Fibroblast of skin of left biceps (primary cell): ENCODE data around the gene EVI2A.
A peak's percentile ranks its signal among the peaks of the same experiment; 100 is the strongest.
"Not testable (repeated sequence)": the region's sequence is repeated elsewhere in the genome, so short reads cannot be mapped to it uniquely, and the experiment has no call there.

Experiments used
- DNase-seq, 2 experiments: peaks; one replicate each; pipeline ENCODE4 v3.0.0-alpha.2; 2013; ENCODE audit warnings: low read depth in 2 of 2

The EVI2A gene

GRCh38 chr17:31321481-31321880 lies at the start of gene EVI2A:
EVI2A (minus strand) TSS chr17:31321622; CDS start chr17:31319013, 2,609 bp downstream.
- DNase-seq: peak; percentile 58 to 60

- no peak for DNase-seq
These were observed 47.8 kb upstream of the EVI2A start for GRCh38 chr17:31369266-31369665.

GRCh38 chr17:31366088-31366487 lies 44.7 kb upstream of the EVI2A start:
- no peak for DNase-seq

- no peak for DNase-seq
These were observed 42.6 kb upstream of the EVI2A start for GRCh38 chr17:31364012-31364411.

- DNase-seq: no peak
These were observed 36.5 kb upstream of the EVI2A start for GRCh38 chr17:31357839-31358394.

- DNase-seq: no peak
These were observed 35.7 kb upstream of the EVI2A start for GRCh38 chr17:31357091-31357490.

GRCh38 chr17:31355935-31356334 lies 34.5 kb upstream of the EVI2A start:
- DNase-seq: no peak

- DNase-seq: no peak
These were observed 28.0 kb upstream of the EVI2A start for GRCh38 chr17:31349454-31349853.

- DNase-seq: not testable (repeated sequence)
These were observed 23.8 kb upstream of the EVI2A start for GRCh38 chr17:31345191-31345747.

- DNase-seq: peak; percentile 37 to 49
These were observed 18.7 kb upstream of the EVI2A start for GRCh38 chr17:31339906-31340661.

- peak in 1 of 2 experiments; percentile 10 for DNase-seq
These were observed 7.8 kb upstream of the EVI2A start for GRCh38 chr17:31329221-31329620.

GRCh38 chr17:31328160-31328535 lies 6.7 kb upstream of the EVI2A start:
- peak; percentile 48 to 49 for DNase-seq

- peak; percentile 82 to 83 for DNase-seq
These were observed 6.2 kb upstream of the EVI2A start for GRCh38 chr17:31327534-31328159.

GRCh38 chr17:31323551-31323950 lies 2.1 kb upstream of the EVI2A start:
- DNase-seq: no peak

GRCh38 chr17:31321966-31322365 lies 544 bp upstream of the EVI2A start:
- DNase-seq: no peak

- DNase-seq: no peak
These were observed 631 bp downstream of the EVI2A start for GRCh38 chr17:31320791-31321190.

GRCh38 chr17:31320241-31320640 lies 1.2 kb downstream of the EVI2A start:
- no peak for DNase-seq

GRCh38 chr17:31318851-31319661 lies 2.4 kb downstream of the EVI2A start:
- DNase-seq: no peak

- no peak for DNase-seq
These were observed 3.1 kb downstream of the EVI2A start for GRCh38 chr17:31318298-31318801.

GRCh38 chr17:31314782-31315100 lies 6.7 kb downstream of the EVI2A start:
- DNase-seq: no peak

GRCh38 chr17:31313982-31314781 lies 7.2 kb downstream of the EVI2A start, which contains the start of gene EVI2B:
EVI2B (minus strand) TSS chr17:31314054; CDS start chr17:31305609, 8,445 bp downstream.
- DNase-seq: no peak
